WTC11 (cell line): ENCODE measurements around the gene TEX19. TPM values are rescaled to one million over a fixed set of nuclear protein-coding genes. Genes with fewer than 3 reads are reported as not detected.

Experiments used
- ATAC-seq: fragments of 200-7000 bp; cut with Tn5 transposase; 2 replicates; pipeline ENCODE4 v1.10.0; 2021; ENCODE audit warnings: mild to moderate bottlenecking, moderate library complexity
- CTCF ChIA-PET: fragments of 300-600 bp; sonication (Branson Sonifier 250); formaldehyde crosslinking; loops from one replicate; lab custom pipeline; 2021; ENCODE audit warnings: antibody characterized with exemption; lab: Charles Lee
- POLR2A ChIA-PET: fragments of 350-600 bp; sonication (Branson Sonifier 250); formaldehyde crosslinking; loops from one replicate; lab custom pipeline; 2021; ENCODE audit warnings: antibody characterized with exemption; lab: Charles Lee
- DNase-seq: peaks from one replicate; pipeline ENCODE4 v3.0.0; 2021; ENCODE audit warnings: low spot score
- H3K27ac Mint-ChIP-seq: 2 replicates; pipeline ENCODE4 v1.8.0; 2021; ENCODE audit warnings: mixed read lengths
- H3K27me3 Mint-ChIP-seq: 2 replicates; pipeline ENCODE4 v1.8.0; 2021; ENCODE audit warnings: low read depth, mild to moderate bottlenecking, moderate library complexity, mixed read lengths
- H3K36me3 Mint-ChIP-seq: 2 replicates; pipeline ENCODE4 v1.8.0; 2021; ENCODE audit warnings: mixed read lengths
- H3K4me1 Mint-ChIP-seq: 2 replicates; pipeline ENCODE4 v1.8.0; 2022; ENCODE audit warnings: mixed read lengths
- H3K4me3 Mint-ChIP-seq: 2 replicates; pipeline ENCODE4 v1.8.0; 2021; ENCODE audit warnings: mild to moderate bottlenecking, moderate library complexity, mixed read lengths
- H3K9me3 Mint-ChIP-seq: 2 replicates; pipeline ENCODE4 v1.8.0; 2021; ENCODE audit warnings: mixed read lengths
- ATF3 ChIP-seq: sonication (generic); formaldehyde crosslinking; conservative IDR thresholded peaks from 2 replicates; pipeline ENCODE4 v1.8.1; 2022; ENCODE audit warnings: mild to moderate bottlenecking, missing genetic modification reagents
- CTCF ChIP-seq: fragments of 200-600 bp; IDR thresholded peaks from 2 replicates; pipeline ENCODE4 v1.8.0; 2022; ENCODE audit warnings: antibody characterized with exemption
- E2F4 ChIP-seq: sonication (generic); formaldehyde crosslinking; IDR thresholded peaks from 2 replicates; pipeline ENCODE4 v1.8.1; 2022; ENCODE audit warnings: low read depth, mild to moderate bottlenecking, moderate library complexity, missing genetic modification reagents, borderline replicate concordance
- E2F5 ChIP-seq: sonication (generic); formaldehyde crosslinking; IDR thresholded peaks from 2 replicates; pipeline ENCODE4 v1.8.1; 2022; ENCODE audit warnings: mild to moderate bottlenecking, moderate library complexity, missing genetic modification reagents
- EMX1 ChIP-seq: fragments of 250-450 bp; sonication (Bioruptor Pico); IDR thresholded peaks from 2 replicates; pipeline ENCODE4 v1.8.0; 2021; ENCODE audit warnings: mild to moderate bottlenecking
- FOXJ3 ChIP-seq: sonication (generic); formaldehyde crosslinking; IDR thresholded peaks from 2 replicates; pipeline ENCODE4 v1.9.0; 2021; ENCODE audit warnings: missing genetic modification reagents, mild to moderate bottlenecking, borderline replicate concordance
- FOXK1 ChIP-seq: sonication (generic); formaldehyde crosslinking; IDR thresholded peaks from 2 replicates; pipeline ENCODE4 v1.8.0; 2022; ENCODE audit warnings: mild to moderate bottlenecking, moderate library complexity, missing genetic modification reagents
- FOXP1 ChIP-seq: sonication (generic); formaldehyde crosslinking; IDR thresholded peaks from 2 replicates; pipeline ENCODE4 v1.8.0; 2022; ENCODE audit warnings: missing genetic modification reagents, mild to moderate bottlenecking, moderate library complexity, borderline replicate concordance
- GTF2I ChIP-seq: fragments of 250-450 bp; sonication (Bioruptor Pico); conservative IDR thresholded peaks from 2 replicates; pipeline ENCODE4 v1.4.0; 2021; ENCODE audit warnings: mild to moderate bottlenecking
- MXD4 ChIP-seq: fragments of 250-450 bp; sonication (Bioruptor Pico); IDR thresholded peaks from 2 replicates; pipeline ENCODE4 v1.8.0; 2021; ENCODE audit warnings: mild to moderate bottlenecking, moderate library complexity, borderline replicate concordance
- RELA ChIP-seq: sonication (generic); formaldehyde crosslinking; IDR thresholded peaks from 2 replicates; pipeline ENCODE4 v1.8.1; 2022; ENCODE audit warnings: missing genetic modification reagents, mild to moderate bottlenecking, borderline replicate concordance
- TEAD1 ChIP-seq: sonication (generic); formaldehyde crosslinking; IDR thresholded peaks from 2 replicates; pipeline ENCODE4 v1.8.0; 2022; ENCODE audit warnings: mild to moderate bottlenecking, missing genetic modification reagents
- TP53 ChIP-seq: sonication (generic); formaldehyde crosslinking; IDR thresholded peaks from 2 replicates; pipeline ENCODE4 v1.8.1; 2023; ENCODE audit warnings: mild to moderate bottlenecking, missing genetic modification reagents
- ZNF121 ChIP-seq: sonication (generic); formaldehyde crosslinking; IDR thresholded peaks from 2 replicates; pipeline ENCODE4 v1.8.0; 2023; ENCODE audit warnings: missing genetic modification reagents
- ZNF232 ChIP-seq: sonication (generic); formaldehyde crosslinking; IDR thresholded peaks from 2 replicates; pipeline ENCODE4 v1.8.0; 2022; ENCODE audit warnings: mild to moderate bottlenecking, missing genetic modification reagents
- ZNF396 ChIP-seq: fragments of 250-450 bp; sonication (Bioruptor Pico); IDR thresholded peaks from 2 replicates; pipeline ENCODE4 v1.8.0; 2021; ENCODE audit warnings: mild to moderate bottlenecking, moderate library complexity, borderline replicate concordance
- ZNF671 ChIP-seq: fragments of 250-450 bp; sonication (Bioruptor Pico); IDR thresholded peaks from 2 replicates; pipeline ENCODE4 v1.8.0; 2021; ENCODE audit warnings: mild to moderate bottlenecking
- total RNA-seq: library from RNA; stranded (reverse); gene quantifications from 3 replicates; pipeline ENCODE4 v1.2.3, GENCODE V29; 2021
- TF ChIP-seq, protein P1 (sequence below): fragments of 250-450 bp; sonication (Bioruptor Pico); IDR thresholded peaks from 2 replicates; pipeline ENCODE4 v1.9.0; 2021; ENCODE audit warnings: mild to moderate bottlenecking, borderline replicate concordance
- TF ChIP-seq, protein P2 (sequence below): sonication (generic); formaldehyde crosslinking; IDR thresholded peaks from 2 replicates; pipeline ENCODE4 v1.8.1; 2022; ENCODE audit warnings: low read depth, missing genetic modification reagents, borderline replicate concordance

TEX19 gene
- total RNA-seq, 1 experiment from 2014 or later, result 1.4 TPM

GRCh38 chr17:82334622-82335394 lies 24.2 kb upstream of the TEX19 start:
- H3K4me1 Mint-ChIP-seq, result peaks cover 24% of the 10 kb centered on the region
- H3K27ac Mint-ChIP-seq, result no peak overlapping the region
- TF ChIP-seq E2F5 (CRISPR knock-in tag), result no peak
- no peak for TF ChIP-seq FOXJ3 (CRISPR knock-in tag)
- TF ChIP-seq, protein P1, sequence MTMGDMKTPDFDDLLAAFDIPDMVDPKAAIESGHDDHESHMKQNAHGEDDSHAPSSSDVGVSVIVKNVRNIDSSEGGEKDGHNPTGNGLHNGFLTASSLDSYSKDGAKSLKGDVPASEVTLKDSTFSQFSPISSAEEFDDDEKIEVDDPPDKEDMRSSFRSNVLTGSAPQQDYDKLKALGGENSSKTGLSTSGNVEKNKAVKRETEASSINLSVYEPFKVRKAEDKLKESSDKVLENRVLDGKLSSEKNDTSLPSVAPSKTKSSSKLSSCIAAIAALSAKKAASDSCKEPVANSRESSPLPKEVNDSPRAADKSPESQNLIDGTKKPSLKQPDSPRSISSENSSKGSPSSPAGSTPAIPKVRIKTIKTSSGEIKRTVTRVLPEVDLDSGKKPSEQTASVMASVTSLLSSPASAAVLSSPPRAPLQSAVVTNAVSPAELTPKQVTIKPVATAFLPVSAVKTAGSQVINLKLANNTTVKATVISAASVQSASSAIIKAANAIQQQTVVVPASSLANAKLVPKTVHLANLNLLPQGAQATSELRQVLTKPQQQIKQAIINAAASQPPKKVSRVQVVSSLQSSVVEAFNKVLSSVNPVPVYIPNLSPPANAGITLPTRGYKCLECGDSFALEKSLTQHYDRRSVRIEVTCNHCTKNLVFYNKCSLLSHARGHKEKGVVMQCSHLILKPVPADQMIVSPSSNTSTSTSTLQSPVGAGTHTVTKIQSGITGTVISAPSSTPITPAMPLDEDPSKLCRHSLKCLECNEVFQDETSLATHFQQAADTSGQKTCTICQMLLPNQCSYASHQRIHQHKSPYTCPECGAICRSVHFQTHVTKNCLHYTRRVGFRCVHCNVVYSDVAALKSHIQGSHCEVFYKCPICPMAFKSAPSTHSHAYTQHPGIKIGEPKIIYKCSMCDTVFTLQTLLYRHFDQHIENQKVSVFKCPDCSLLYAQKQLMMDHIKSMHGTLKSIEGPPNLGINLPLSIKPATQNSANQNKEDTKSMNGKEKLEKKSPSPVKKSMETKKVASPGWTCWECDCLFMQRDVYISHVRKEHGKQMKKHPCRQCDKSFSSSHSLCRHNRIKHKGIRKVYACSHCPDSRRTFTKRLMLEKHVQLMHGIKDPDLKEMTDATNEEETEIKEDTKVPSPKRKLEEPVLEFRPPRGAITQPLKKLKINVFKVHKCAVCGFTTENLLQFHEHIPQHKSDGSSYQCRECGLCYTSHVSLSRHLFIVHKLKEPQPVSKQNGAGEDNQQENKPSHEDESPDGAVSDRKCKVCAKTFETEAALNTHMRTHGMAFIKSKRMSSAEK (CRISPR knock-in tag), result no peak
- no peak for TF ChIP-seq RELA (CRISPR knock-in tag)
- no peak for TF ChIP-seq E2F4
- TF ChIP-seq MXD4 (CRISPR knock-in tag), result no peak
- TF ChIP-seq ZNF232 (CRISPR knock-in tag), result no peak
- no peak for TF ChIP-seq TEAD1 (CRISPR knock-in tag)
- TF ChIP-seq GTF2I (CRISPR knock-in tag), result no peak
- no peak for TF ChIP-seq ZNF121 (CRISPR knock-in tag)
- TF ChIP-seq EMX1 (CRISPR knock-in tag), result no peak
- no peak for TF ChIP-seq CTCF
- TF ChIP-seq FOXP1 (CRISPR knock-in tag), result no peak
- no peak for TF ChIP-seq FOXK1
- TF ChIP-seq TP53, result no peak
- TF ChIP-seq, protein P2, sequence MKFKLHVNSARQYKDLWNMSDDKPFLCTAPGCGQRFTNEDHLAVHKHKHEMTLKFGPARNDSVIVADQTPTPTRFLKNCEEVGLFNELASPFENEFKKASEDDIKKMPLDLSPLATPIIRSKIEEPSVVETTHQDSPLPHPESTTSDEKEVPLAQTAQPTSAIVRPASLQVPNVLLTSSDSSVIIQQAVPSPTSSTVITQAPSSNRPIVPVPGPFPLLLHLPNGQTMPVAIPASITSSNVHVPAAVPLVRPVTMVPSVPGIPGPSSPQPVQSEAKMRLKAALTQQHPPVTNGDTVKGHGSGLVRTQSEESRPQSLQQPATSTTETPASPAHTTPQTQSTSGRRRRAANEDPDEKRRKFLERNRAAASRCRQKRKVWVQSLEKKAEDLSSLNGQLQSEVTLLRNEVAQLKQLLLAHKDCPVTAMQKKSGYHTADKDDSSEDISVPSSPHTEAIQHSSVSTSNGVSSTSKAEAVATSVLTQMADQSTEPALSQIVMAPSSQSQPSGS (CRISPR knock-in tag), result no peak
- no peak for TF ChIP-seq ZNF396 (CRISPR knock-in tag)
- no peak for TF ChIP-seq ATF3 (CRISPR knock-in tag)
- no peak for TF ChIP-seq ZNF671 (CRISPR knock-in tag)
- DNase-seq (no peak), ATAC-seq (no peak)
- H3K27me3 Mint-ChIP-seq, result peaks cover 90% of the 10 kb centered on the region
- ChIA-PET CTCF (interaction anchor here (1.8 kb wide), 1 partner anchor 22 kb away, joined by 5 read pairs; no protein-coding TSS in a partner anchor), POLR2A (interaction anchor here (0.6 kb wide), 1 partner anchor 74 kb away, joined by 12 read pairs; no protein-coding TSS in a partner anchor)
- H3K4me3 Mint-ChIP-seq, result peak overlapping the region; percentile 55
- H3K9me3 Mint-ChIP-seq, result no peaks in the 10 kb centered on the region
- no peaks in the 10 kb centered on the region for H3K36me3 Mint-ChIP-seq
